DLD1 (cell line): Measurements from ENCODE around the gene TRPC4.
"Not testable (repeated sequence)": the region's sequence is repeated elsewhere in the genome, so short reads cannot be mapped to it uniquely, and the experiment has no call there.

Experiments
- in situ Hi-C: cut with HindIII; loops from 2 replicates; pipeline ENCODE4 v1.10.0; 2017; ENCODE audit warnings: low sequenced_read_pairs

The TRPC4 gene

GRCh38 chr13:37613638-37614037, 255.9 kb downstream of the TRPC4 start:
- in situ Hi-C loops = no loop called here

- in situ Hi-C loops = no loop called here
These were observed 256.3 kb downstream of the TRPC4 start for GRCh38 chr13:37613236-37613635.

GRCh38 chr13:37608750-37609339, 260.7 kb downstream of the TRPC4 start:
- in situ Hi-C loops = no loop called here

DNA sequence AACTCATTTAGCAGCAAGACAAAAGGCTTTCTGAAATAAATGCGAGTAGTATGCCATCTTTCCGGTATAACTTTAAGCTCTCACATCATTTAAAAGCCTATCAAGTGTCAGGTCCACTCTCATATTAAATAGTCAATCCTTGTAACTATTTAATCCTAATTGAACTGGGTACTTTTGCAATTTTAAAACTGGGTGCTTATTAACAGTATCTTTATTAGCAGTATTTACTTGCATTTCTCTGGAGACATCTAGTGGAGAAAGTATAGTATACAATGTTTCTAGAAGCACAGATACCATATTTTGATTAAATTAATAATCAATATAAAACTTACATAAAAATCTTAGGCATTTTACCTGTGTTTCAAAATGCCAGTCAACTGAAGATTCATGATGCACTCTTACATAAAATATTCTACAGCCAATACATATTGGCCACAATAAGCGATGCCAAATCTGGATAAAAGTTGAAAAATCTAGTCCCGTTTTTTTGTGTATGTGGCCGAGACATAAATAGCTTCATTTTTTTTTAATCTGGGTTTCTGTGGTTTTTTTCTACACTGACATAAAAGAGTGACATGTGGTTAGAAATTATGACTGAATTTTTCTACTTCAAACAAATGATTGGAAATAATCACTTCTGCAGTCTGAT, 266.7 kb downstream of the TRPC4 start:
- in situ Hi-C loops = no loop called here

- in situ Hi-C loops = no loop called here
These were observed 267.7 kb downstream of the TRPC4 start for GRCh38 chr13:37601648-37602440.

DNA sequence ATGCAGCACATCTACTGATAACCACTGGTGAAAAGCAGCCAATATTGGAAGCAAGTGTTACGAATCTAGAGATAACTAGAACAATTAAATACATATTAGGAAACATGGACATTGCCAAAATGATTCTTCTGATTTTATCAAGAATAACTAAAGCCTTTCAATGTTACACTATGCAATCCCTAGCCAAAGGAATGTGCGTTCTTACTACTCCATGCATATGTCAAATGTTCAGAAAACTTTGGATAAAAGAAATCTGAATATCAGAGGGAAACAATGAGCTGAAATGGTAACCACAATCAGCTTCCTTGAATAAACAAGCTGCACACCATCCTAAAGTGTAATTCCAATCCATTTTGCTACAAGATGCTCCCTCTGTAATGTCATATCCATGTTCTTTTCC, 270.1 kb downstream of the TRPC4 start:
- in situ Hi-C loops = no loop called here

DNA sequence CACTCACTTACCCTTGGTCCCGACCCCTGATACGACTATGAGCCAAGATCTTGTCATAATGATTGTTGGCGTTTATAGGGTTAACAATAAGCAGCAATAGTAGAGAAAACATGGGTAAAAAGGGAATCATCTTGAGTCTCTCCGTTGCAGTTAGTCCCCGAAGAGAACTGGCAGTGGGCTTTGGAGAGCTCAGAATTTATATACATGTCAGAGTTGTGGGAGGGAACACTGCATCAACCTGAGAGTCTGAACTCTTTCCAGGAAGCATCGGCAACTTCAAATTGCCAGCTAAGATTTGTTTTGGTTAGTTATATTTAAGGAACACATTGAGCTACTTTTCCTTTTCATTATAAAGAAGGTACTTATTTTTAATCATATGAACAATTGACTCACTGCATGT, 271.0 kb downstream of the TRPC4 start, which contains the start of gene POSTN:
Gene POSTN, minus strand, starts transcription at position 172 of the 400 bp plus-strand sequence. Its CDS starts 42 bp downstream, at position 130.
- in situ Hi-C loops = no loop called here

DNA sequence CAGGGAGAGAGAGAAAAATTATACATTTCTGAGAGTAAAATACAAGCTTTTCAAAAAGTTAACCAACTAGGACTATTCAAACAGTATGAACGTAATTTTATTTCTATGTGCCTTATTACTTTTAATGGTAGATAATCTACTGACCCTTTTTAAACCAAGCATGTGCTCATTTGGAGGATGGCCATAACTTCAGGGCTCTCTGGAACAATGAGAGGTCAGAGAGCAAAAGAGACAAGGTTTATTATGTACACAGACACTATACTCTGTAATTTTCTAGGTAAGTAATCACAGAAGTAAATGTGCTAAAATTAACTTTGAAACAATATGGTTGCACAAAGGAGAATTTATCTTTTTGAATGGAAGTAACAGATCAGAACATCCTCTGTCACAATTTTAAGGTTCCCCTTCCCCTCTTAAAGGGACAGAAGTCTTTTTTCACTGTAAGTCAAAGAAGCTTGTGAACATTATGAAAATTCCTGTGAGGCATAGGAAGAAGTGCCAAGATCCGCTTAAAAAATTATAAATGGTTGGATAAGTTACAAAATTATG, 272.0 kb downstream of the TRPC4 start:
- in situ Hi-C loops = no loop called here

- in situ Hi-C loops = no loop called here
These were observed 272.8 kb downstream of the TRPC4 start for GRCh38 chr13:37596805-37597204.

DNA sequence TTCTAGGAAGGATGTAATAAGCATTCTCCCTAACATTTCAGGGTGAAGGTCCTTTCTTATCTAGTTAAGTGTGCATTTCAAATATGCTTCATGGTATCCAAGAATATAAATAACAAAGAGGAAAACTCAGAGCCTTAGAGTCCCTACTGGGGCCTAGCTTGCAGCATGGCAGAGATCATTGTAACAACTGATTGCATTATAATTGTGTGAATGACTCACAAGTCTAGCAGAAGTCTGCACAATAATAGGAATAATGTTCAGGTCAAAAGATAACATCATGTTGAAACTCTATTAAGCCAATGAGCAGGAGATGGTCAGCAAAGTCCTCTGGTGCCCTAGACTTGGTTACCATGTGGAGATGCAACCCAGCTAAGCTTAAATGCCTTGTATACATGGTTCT, 274.4 kb downstream of the TRPC4 start:
- in situ Hi-C loops = no loop called here

- in situ Hi-C loops = no loop called here
These were observed 275.0 kb downstream of the TRPC4 start for GRCh38 chr13:37594550-37594949.

DNA sequence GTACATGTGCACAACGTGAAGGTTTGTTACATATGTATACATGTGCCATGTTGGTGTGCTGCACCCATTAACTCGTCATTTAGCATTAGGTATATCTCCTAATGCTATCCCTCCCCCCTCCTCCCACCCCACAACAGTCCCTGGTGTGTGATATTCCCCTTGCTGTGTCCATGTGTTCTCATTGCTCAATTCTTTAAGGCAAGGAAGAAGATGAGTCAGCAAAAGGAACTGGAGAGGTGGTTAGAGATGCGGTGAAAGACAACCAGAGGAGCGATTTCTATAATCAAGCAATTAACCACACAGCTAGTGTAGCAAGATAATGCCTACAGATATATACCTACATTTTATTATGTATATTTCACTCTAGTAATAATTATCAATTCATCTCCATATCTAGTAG, 280.2 kb downstream of the TRPC4 start:
- in situ Hi-C loops = not testable (repeated sequence)

DNA sequence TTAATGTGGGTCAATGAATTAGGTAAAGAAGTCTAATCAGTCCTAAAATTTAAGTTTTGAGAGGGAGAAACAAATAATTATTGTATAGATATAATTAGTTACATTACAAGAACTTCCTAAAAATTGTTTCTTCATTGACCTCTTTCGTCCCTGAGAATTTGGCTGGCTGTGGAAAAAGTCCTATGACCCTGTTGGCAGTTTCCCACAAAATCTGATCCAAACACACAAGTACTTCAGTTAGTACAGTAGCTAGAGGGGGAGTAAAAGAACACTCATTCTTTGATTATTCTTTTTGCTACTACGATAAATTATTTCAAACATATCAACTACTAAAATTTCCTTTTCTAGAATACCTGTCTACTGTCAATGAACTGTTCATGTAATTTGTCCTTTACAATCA, 282.3 kb downstream of the TRPC4 start:
- in situ Hi-C loops = no loop called here
